LoVo (cell line): ENCODE results near the gene ZDBF2.
A peak's percentile ranks its signal among the peaks of the same experiment; 100 is the strongest.
"Not testable (repeated sequence)": the region's sequence is repeated elsewhere in the genome, so short reads cannot be mapped to it uniquely, and the experiment has no call there.

Source experiments
- DNase-seq: peaks from one replicate; pipeline ENCODE4 v3.0.0-alpha.2; 2016; ENCODE audit warnings: low spot score

Gene ZDBF2

GRCh38 chr2:206274434-206275311, at the start of gene ZDBF2:
ZDBF2 (plus strand) TSS chr2:206274663; CDS start chr2:206281850, 7,187 bp downstream.
- DNase-seq, result peak; percentile 73

GRCh38 chr2:206225435-206226232, 48.8 kb upstream of the ZDBF2 start:
- no peak for DNase-seq

GRCh38 chr2:206228636-206229035, 45.8 kb upstream of the ZDBF2 start:
- not testable (repeated sequence) for DNase-seq

GRCh38 chr2:206229642-206230041, 44.8 kb upstream of the ZDBF2 start:
- no peak for DNase-seq

- DNase-seq, result no peak
Measured at GRCh38 chr2:206230060-206230762, 44.3 kb upstream of the ZDBF2 start.

GRCh38 chr2:206231669-206232286, 42.7 kb upstream of the ZDBF2 start:
- DNase-seq, result no peak

GRCh38 chr2:206232287-206233035, 42.0 kb upstream of the ZDBF2 start:
- no peak for DNase-seq

- no peak for DNase-seq
Measured at GRCh38 chr2:206239157-206239556, 35.3 kb upstream of the ZDBF2 start.

- DNase-seq, result no peak
Measured at GRCh38 chr2:206240327-206240726, 34.1 kb upstream of the ZDBF2 start.

GRCh38 chr2:206241736-206242135, 32.7 kb upstream of the ZDBF2 start:
- no peak for DNase-seq

- DNase-seq, result no peak
Measured at GRCh38 chr2:206245265-206245672, 29.2 kb upstream of the ZDBF2 start.

GRCh38 chr2:206250041-206250897, 24.2 kb upstream of the ZDBF2 start:
- no peak for DNase-seq

GRCh38 chr2:206253125-206253776, 21.2 kb upstream of the ZDBF2 start:
- no peak for DNase-seq

GRCh38 chr2:206253777-206254166, 20.7 kb upstream of the ZDBF2 start:
- no peak for DNase-seq

- no peak for DNase-seq
Measured at GRCh38 chr2:206255003-206255402, 19.5 kb upstream of the ZDBF2 start.

- DNase-seq, result no peak
Measured at GRCh38 chr2:206256706-206257205, 17.7 kb upstream of the ZDBF2 start.

- no peak for DNase-seq
Measured at GRCh38 chr2:206257350-206257749, 17.1 kb upstream of the ZDBF2 start.

GRCh38 chr2:206257861-206258260, 16.6 kb upstream of the ZDBF2 start:
- DNase-seq, result no peak

- DNase-seq, result not testable (repeated sequence)
Measured at GRCh38 chr2:206258615-206259014, 15.8 kb upstream of the ZDBF2 start.
